ENCODE results near the gene LMCD1. TPM values are rescaled to one million over a fixed set of nuclear protein-coding genes. Genes with fewer than 3 reads are reported as not detected.
A peak's percentile ranks its signal among the peaks of the same experiment; 100 is the strongest.

Gene LMCD1
- polyA plus RNA-seq, 1 experiment: 39.1 TPM

GRCh38 chr3:8532251-8532871 is 30.7 kb downstream of the LMCD1 start:
- POLR2A ChIA-PET: interaction anchor here (0.6 to 1.5 kb wide), 5 partner anchors 9 to 88 kb away, joined by 3 to 4 read pairs (median 3); partner anchors contain the start of gene LMCD1
- no peak for TF ChIP-seq CTCF (IDR thresholded peaks at IDR 0.05; ENCODE audit: low read depth, low read length)
- no peak overlapping the region for H3K4me3 ChIP-seq (ENCODE audit: low read depth, low read length)
- DNase-seq (ENCODE audit: low read depth, low spot score): no peak
- H3K27ac ChIP-seq (ENCODE audit: low read depth, low read length): peak overlapping the region; percentile 23
- no peaks in the 10 kb centered on the region for H3K9me3 ChIP-seq (ENCODE audit: control insufficient read depth, insufficient read depth, low read length)
- H3K27me3 ChIP-seq (ENCODE audit: control insufficient read depth, insufficient read depth, low read length): no peaks in the 10 kb centered on the region
- CTCF ChIA-PET: interaction anchor here (2.1 kb wide), 1 partner anchor 89 kb away, joined by 4 read pairs; no protein-coding TSS in a partner anchor

- Histone ChIP-seq H3K27me3 (ENCODE audit: control insufficient read depth, insufficient read depth, low read length) (no peaks in the 10 kb centered on the region), H3K4me3 (ENCODE audit: low read depth, low read length) (no peak overlapping the region), H3K27ac (ENCODE audit: low read depth, low read length) (peak overlapping the region; percentile 60), H3K9me3 (ENCODE audit: control insufficient read depth, insufficient read depth, low read length) (no peaks in the 10 kb centered on the region)
- DNase-seq (ENCODE audit: low read depth, low spot score): peak; percentile 86
- TF ChIP-seq CTCF (IDR thresholded peaks at IDR 0.05; ENCODE audit: low read depth, low read length): no peak
- ChIA-PET POLR2A (interaction anchor here (0.9 to 1.5 kb wide), 2 partner anchors 35 to 41 kb away, joined by 3 to 9 read pairs; partner anchors contain the start of gene LMCD1), CTCF (interaction anchor here (1.5 kb wide), 1 partner anchor 19 kb away, joined by 4 read pairs; no protein-coding TSS in a partner anchor)
These were observed 34.8 kb downstream of the LMCD1 start for GRCh38 chr3:8536096-8537056.

GRCh38 chr3:8537440-8537839 is 35.8 kb downstream of the LMCD1 start:
- H3K9me3 ChIP-seq (ENCODE audit: control insufficient read depth, insufficient read depth, low read length): no peaks in the 10 kb centered on the region
- no peak for TF ChIP-seq CTCF (IDR thresholded peaks at IDR 0.05; ENCODE audit: low read depth, low read length)
- H3K27me3 ChIP-seq (ENCODE audit: control insufficient read depth, insufficient read depth, low read length): no peaks in the 10 kb centered on the region
- H3K4me3 ChIP-seq (ENCODE audit: low read depth, low read length): no peak overlapping the region
- ChIA-PET CTCF (no interaction called here), POLR2A (interaction anchor here (1.5 kb wide), 1 partner anchor 39 kb away, joined by 9 read pairs; no protein-coding TSS in a partner anchor)
- H3K27ac ChIP-seq (ENCODE audit: low read depth, low read length): peak overlapping the region; percentile 52
- no peak for DNase-seq (ENCODE audit: low read depth, low spot score)

- CTCF ChIA-PET: no interaction called here
These were observed 36.6 kb downstream of the LMCD1 start for GRCh38 chr3:8538223-8538622.

More at GRCh38 chr3:8538223-8538622, 36.6 kb downstream of the LMCD1 start:
- no peak for TF ChIP-seq CTCF (IDR thresholded peaks at IDR 0.05; ENCODE audit: low read depth, low read length)
- no peaks in the 10 kb centered on the region for H3K27me3 ChIP-seq (ENCODE audit: control insufficient read depth, insufficient read depth, low read length)
- POLR2A ChIA-PET: interaction anchor here (1.3 kb wide), 1 partner anchor 94 kb away, joined by 4 read pairs; no protein-coding TSS in a partner anchor
- no peak for DNase-seq (ENCODE audit: low read depth, low spot score)
- H3K4me3 ChIP-seq (ENCODE audit: low read depth, low read length): no peak overlapping the region
- no peaks in the 10 kb centered on the region for H3K9me3 ChIP-seq (ENCODE audit: control insufficient read depth, insufficient read depth, low read length)
- H3K27ac ChIP-seq (ENCODE audit: low read depth, low read length): no peak overlapping the region
